ENCODE results near the gene EFCAB11. TPM values are rescaled to one million over a fixed set of nuclear protein-coding genes. Genes with fewer than 3 reads are reported as not detected.

EFCAB11 gene
- total RNA-seq, 1 donor from 2014 or later = 3.1 TPM

DNA sequence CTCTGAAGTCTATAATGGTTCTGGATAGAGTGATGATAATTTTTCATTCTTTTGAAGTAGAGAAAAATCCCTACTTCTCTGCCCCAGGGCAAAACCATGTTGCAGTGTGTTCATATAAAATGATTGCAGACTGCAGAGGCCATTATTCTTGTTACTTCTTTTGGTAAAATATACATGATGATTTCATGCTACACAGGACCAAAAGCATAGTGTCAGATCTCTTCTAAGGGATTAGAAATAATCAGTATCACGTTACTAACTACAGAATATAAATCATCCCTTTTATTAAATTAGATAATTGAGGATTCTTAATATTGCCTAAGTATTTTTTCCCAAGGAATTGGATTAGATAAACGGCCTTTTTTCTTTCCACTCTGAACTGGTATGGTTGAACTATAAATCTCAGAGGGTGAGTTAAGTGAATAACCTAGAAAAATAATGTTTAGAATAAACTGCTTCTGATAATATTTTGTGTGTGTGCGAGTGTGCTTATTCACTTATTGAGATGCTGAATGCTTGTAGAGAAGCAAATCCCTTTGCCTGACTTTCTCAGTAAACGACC is 156.2 kb downstream of the EFCAB11 start:
- Mint-ChIP-seq H3K36me3 (ENCODE audit: unreplicated experiment) (no peaks in the 10 kb centered on the region), H3K27ac (ENCODE audit: unreplicated experiment) (no peak overlapping the region), H3K27me3 (ENCODE audit: unreplicated experiment) (peaks cover under 1% of the 10 kb centered on the region), H3K4me3 (ENCODE audit: unreplicated experiment) (no peak overlapping the region), H3K4me1 (ENCODE audit: low read depth, unreplicated experiment) (no peaks in the 10 kb centered on the region), H3K9me3 (ENCODE audit: unreplicated experiment) (no peaks in the 10 kb centered on the region)
- TF ChIP-seq, protein P1, sequence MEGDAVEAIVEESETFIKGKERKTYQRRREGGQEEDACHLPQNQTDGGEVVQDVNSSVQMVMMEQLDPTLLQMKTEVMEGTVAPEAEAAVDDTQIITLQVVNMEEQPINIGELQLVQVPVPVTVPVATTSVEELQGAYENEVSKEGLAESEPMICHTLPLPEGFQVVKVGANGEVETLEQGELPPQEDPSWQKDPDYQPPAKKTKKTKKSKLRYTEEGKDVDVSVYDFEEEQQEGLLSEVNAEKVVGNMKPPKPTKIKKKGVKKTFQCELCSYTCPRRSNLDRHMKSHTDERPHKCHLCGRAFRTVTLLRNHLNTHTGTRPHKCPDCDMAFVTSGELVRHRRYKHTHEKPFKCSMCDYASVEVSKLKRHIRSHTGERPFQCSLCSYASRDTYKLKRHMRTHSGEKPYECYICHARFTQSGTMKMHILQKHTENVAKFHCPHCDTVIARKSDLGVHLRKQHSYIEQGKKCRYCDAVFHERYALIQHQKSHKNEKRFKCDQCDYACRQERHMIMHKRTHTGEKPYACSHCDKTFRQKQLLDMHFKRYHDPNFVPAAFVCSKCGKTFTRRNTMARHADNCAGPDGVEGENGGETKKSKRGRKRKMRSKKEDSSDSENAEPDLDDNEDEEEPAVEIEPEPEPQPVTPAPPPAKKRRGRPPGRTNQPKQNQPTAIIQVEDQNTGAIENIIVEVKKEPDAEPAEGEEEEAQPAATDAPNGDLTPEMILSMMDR (IDR thresholded peaks at IDR 0.05; ENCODE audit: partially characterized antibody, unreplicated experiment) = no peak
- DNase-seq = no peak

DNA sequence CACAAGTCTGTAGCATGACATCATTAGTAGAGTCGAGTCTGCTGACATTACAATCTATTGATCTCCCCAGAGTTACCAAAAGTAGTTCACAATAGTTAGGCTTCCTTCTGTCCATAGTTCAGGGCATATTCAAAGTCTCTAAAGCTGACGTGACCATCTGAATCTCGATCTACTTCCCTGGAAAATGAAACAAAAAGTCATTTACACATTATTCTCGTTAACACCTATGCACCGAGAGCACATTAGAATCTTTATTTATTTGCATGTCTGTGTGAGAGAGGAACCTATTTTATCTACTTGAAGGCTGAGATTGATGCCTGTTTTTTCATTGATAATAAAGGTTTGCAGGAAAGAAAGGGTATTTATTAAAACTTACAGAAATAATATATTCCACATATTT is 157.4 kb downstream of the EFCAB11 start:
- no peaks in the 10 kb centered on the region for H3K36me3 Mint-ChIP-seq (ENCODE audit: unreplicated experiment)
- DNase-seq = no peak
- H3K27me3 Mint-ChIP-seq (ENCODE audit: unreplicated experiment) = no peaks in the 10 kb centered on the region
- no peaks in the 10 kb centered on the region for H3K9me3 Mint-ChIP-seq (ENCODE audit: unreplicated experiment)
- TF ChIP-seq, protein P1 (IDR thresholded peaks at IDR 0.05; ENCODE audit: partially characterized antibody, unreplicated experiment) = no peak
- H3K27ac Mint-ChIP-seq (ENCODE audit: unreplicated experiment) = no peak overlapping the region
- H3K4me1 Mint-ChIP-seq (ENCODE audit: low read depth, unreplicated experiment) = peaks cover 5% of the 10 kb centered on the region
- H3K4me3 Mint-ChIP-seq (ENCODE audit: unreplicated experiment) = no peak overlapping the region

DNA sequence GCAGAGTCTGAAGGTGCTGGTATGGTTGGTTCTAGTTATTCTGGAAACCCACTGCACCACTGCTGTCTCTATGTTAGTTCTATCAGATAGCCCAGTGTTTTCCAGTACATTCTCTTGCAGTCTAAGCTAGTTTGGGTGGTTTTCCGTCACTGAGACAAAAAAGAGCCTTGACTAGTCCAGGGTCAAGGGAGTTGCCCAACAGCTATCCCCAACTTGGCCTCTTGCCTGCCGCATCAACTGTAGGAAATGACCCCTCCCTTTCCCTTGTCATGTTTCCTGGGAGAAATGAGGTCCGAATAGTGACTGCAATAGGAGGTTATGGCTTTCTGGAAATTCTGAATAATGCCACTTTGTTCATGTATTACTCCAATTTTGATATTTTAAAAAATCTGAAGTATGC is 160.4 kb downstream of the EFCAB11 start:
- DNase-seq = no peak
- Mint-ChIP-seq H3K27ac (ENCODE audit: unreplicated experiment) (no peak overlapping the region), H3K27me3 (ENCODE audit: unreplicated experiment) (no peaks in the 10 kb centered on the region), H3K36me3 (ENCODE audit: unreplicated experiment) (no peaks in the 10 kb centered on the region), H3K4me1 (ENCODE audit: low read depth, unreplicated experiment) (peaks cover 7% of the 10 kb centered on the region), H3K4me3 (ENCODE audit: unreplicated experiment) (no peak overlapping the region), H3K9me3 (ENCODE audit: unreplicated experiment) (no peaks in the 10 kb centered on the region)
- TF ChIP-seq, protein P1 (IDR thresholded peaks at IDR 0.05; ENCODE audit: partially characterized antibody, unreplicated experiment) = no peak

DNA sequence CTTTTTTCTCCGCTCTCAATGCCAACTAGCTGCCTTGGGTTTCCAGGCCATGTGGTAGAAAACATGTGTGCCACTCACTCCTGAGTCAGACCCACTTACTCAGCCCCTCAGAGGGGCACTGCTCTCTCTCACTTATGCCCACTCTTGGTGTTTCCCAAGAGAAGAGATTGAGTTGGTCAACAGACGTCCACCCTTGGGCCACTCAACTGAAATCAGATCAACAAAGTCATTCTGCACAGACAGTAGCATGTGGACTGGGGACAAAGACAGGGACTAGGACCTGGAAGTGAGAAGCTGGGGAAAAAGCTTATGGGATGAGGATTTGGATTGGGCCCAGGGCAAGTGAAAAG is 161.2 kb downstream of the EFCAB11 start:
- Mint-ChIP-seq H3K9me3 (ENCODE audit: unreplicated experiment) (no peaks in the 10 kb centered on the region), H3K27me3 (ENCODE audit: unreplicated experiment) (no peaks in the 10 kb centered on the region), H3K36me3 (ENCODE audit: unreplicated experiment) (no peaks in the 10 kb centered on the region), H3K4me1 (ENCODE audit: low read depth, unreplicated experiment) (peaks cover 7% of the 10 kb centered on the region), H3K4me3 (ENCODE audit: unreplicated experiment) (no peak overlapping the region), H3K27ac (ENCODE audit: unreplicated experiment) (no peak overlapping the region)
- TF ChIP-seq, protein P1 (IDR thresholded peaks at IDR 0.05; ENCODE audit: partially characterized antibody, unreplicated experiment) = no peak
- DNase-seq = no peak

DNA sequence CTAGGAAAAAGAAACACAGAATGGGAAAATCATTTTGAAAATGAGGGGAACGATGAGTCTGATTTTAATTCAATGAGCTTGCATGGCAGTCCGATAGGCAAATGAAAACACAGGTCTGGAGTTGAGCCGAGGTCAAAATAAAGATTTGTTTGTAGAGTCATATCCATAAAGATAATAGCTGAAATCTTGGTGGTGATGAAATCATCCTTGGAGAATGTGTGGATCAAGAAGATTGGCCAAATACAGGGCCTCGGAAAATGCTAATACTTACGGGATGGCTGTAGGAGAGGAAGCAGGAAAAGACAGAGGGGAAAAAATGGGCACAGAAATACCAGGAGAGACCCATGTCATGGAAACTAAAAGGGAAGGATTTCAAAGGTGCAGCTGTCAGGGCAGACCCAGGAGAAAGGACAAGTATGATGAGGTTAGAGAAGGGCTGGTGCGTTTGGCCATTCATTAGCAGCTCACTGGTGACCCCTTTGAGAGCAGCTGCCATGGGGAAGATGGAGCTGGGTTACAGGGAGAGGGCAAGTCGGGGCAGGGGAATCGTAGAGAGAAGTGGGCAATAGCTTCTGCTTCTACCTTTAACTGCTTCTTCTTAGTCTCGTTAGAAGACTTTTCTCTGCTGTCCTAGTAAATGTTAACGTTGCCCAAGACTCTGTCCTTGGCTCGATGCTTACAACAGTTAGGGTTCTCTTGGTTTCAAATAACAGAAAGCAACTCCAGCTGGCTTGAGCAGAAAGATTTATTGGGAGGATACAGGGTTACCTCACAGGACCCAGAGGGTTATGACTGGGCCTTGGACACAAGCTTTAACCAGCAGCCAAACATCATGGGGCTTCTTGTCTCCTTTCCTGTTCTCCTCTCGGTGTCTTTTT is 161.8 kb downstream of the EFCAB11 start:
- Mint-ChIP-seq H3K27me3 (ENCODE audit: unreplicated experiment) (no peaks in the 10 kb centered on the region), H3K4me3 (ENCODE audit: unreplicated experiment) (no peak overlapping the region), H3K27ac (ENCODE audit: unreplicated experiment) (no peak overlapping the region), H3K9me3 (ENCODE audit: unreplicated experiment) (no peaks in the 10 kb centered on the region), H3K36me3 (ENCODE audit: unreplicated experiment) (no peaks in the 10 kb centered on the region), H3K4me1 (ENCODE audit: low read depth, unreplicated experiment) (peaks cover 7% of the 10 kb centered on the region)
- no peak for DNase-seq
- TF ChIP-seq, protein P1 (IDR thresholded peaks at IDR 0.05; ENCODE audit: partially characterized antibody, unreplicated experiment) = no peak

Data from glutamatergic neuron (in vitro differentiated cells).